NCI-H1105 (cell line): Measurements from ENCODE around the gene OSBP.
"Not testable (repeated sequence)": the region's sequence is repeated elsewhere in the genome, so short reads cannot be mapped to it uniquely, and the experiment has no call there.

Experiments
- DNase-seq: peaks from one replicate; lab custom pipeline; 2025; lab: John Stamatoyannopoulos, UW

Gene OSBP

DNA sequence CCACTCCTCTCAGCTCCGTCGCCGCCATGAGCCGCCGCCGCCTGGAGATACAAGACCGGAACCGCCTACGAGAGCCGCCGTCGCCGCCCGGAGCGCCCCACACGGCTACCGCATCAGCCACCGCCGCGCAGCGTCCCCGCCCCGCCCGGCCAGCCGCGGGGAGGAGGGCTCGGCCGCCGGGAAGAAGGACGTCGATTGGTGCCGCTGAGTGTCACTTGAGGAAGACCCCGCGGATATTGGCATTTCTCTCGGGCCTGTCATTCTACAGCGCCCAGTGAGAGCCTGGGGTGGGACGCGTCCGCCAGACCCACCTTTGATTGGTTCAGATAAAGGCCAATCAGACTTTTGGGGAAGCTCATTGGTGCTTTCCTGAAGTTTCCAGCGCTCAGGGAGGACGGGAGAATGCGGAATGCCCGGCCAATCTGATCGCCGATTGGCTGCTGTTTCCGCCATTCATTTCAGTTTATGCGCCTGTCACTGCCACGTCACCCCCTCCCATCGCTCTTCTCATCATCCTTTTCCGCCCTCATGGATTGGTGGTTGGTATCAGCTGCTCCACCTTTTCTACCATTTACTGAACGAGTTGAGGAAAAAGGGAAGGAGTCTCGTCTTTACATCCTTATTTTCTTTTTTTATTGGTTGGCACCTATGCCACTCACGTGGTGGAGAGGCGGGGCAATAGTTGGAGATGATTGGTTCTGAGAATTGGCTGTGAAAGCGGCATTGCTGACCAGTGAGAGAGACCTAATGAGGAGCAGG is at the start of gene OSBP:
OSBP (minus strand) TSS at position 138 of the 759 bp plus-strand sequence; CDS start at position 28, 110 bp downstream.
- peak; percentile 98 for DNase-seq

GRCh38 chr11:59660621-59661020 is 45.0 kb upstream of the OSBP start:
- DNase-seq, result no peak

DNA sequence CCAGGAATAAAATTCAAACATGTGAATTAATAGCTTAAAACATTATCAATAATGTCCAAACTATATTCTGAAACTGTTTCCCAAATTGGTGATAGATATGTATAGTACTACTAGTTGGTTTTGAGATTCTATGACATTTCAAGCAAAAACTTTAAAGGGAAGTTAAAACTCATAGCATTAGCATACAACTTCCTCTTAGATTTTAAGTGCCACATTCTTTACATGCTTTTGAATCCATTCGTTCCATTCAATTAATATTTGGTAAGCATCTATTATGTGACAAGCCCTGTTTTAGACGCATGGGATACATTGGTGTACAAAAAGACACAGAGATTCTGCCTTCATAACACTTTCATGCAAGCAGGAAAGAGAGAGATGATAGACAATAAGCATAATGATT is 44.4 kb upstream of the OSBP start:
- DNase-seq, result no peak

DNA sequence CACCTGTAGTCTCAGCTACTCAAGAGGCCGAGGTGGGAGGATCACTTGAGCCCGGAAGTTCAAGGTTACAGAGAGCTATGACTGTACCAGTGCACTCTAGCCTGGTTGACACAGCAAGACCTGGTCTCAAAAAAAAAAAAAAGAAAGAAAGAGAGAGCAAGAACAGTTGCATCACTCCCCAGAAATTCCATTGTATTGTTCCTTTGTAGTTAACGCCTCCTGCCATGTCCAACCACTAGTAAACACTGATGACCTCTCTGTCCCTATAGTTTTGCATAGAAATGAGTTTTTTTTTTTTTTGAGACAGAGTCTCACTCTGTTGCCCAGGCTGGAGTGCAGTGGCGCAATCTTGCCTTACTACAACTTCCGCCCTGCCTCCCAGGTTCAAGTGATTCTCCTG is 42.5 kb upstream of the OSBP start:
- no peak for DNase-seq

DNA sequence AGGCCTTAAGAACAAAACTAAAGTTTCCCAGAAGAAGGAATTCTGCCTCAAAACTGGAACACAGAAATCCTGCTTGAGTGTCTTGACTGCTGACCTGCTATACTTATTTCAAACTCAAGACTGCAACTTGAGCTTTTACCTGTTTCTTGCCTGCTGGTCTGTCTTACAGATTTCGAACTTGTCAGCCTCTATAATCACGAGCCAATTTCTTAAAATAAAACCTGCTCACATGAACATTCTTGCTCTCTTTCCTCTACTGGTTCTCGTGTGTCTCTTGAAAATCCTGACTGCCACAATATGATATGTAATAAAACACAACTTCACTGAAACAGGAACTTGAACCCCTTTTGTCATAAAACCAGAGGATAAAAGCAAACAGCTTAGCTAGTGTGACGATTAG is 39.3 kb upstream of the OSBP start:
- no peak for DNase-seq

DNA sequence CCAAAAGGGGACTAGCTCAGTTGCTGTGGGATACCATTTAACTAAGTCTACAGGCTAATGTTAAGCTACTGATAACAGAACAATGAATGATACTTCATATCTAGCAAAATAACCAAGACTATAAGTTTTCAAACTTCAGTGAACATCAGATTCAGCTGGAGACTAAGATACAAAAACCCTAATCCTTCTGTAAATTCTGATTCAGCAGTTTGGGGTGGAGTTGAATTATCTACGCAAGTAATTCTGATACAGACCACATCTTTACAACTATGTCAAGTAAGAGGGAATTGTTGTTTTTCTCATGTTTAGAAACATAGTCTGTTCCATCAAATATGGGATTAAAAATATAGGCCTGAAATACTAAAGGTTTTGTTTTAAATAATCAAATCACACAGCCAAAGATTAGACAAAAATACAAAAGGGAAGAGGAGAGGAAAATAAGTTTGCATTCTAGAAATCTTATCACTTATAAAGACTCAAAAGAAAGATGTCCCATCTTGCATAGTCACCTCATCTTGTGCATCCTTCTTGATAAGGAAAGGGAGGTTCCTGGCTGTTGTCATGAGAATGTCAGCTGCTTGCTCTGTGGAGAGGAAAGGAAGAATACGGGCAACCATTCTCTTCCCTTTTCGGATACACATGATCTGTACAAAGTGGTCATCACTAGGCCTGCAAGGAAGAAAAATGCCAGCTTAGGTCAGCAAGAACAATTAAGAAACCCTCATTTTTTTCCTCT is 31.8 kb upstream of the OSBP start:
- no peak for DNase-seq

DNA sequence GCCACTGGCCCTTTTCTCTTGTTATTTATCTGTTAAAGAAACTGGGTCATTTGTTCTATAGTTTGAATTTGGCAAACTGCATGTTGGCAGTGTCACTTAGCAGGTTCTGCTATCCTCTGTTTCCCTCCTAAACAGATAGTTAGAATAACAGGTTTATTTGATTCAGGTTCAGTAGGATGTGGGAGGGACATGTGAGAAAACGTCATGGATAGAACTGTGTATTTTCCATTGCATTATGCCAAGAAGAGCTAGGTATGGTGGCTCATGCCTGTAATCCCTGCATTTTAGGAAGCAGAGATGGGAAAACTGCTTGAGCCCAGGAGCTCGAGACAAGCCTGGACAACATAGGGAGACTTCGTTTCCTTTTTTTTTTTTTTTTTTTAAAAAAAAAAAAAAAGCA is 29.0 kb upstream of the OSBP start:
- no peak for DNase-seq

DNA sequence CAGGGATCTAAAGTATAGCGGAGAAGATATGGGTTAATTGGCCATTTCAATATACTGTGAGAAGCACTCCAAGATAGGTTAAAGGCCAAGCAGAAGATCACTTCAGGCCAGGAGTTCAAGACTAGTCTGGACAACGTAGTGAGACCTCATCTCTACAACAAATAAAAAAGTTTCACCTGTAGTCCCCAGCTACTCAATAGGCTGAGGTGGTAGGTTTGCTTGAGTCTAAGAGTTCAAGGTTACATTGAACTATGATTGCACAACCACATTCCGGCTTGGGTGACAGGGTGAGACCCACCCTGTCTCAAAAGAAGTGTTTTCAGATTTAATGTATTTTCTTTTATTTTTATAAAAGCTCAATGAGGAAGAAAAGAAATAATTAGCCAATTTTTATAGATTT is 27.8 kb upstream of the OSBP start:
- DNase-seq, result no peak

DNA sequence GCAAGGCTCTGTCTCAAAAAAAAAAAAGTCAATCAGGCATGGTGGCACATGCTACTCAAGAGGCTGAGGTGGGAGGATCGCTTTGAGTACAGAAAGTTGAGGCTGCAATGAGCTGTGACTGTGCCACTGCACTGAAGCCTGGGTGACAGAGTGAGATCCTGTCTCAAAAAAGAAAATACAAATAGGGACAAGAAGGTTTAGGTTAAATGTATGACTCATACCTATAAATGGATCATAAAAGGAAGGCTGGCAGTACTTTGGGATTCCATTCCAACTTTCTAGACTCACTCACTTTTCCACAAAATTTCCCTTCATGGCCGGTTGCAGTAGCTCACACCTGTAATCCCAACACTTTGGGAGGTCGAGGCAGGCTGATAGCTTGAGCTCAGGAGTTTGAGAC is 25.6 kb upstream of the OSBP start:
- DNase-seq, result no peak

DNA sequence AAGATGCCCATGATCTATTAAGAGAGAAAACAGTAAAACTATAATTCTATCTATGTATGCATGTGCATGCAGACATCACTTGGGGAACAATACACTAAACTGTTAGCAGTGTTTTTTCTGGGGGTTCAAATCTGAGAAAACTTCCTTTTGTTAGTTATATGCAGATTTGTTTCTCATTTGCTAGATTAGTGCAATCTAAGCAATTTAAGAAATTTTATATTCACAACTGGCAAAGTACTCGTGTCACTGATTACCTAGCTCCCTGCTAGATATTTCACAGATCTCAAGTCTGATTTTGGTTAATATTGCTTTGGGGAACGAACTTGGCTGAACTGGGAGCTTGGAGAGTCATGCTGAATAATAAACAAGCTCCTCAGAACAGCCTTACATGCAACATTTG is 14.9 kb upstream of the OSBP start:
- no peak for DNase-seq

DNA sequence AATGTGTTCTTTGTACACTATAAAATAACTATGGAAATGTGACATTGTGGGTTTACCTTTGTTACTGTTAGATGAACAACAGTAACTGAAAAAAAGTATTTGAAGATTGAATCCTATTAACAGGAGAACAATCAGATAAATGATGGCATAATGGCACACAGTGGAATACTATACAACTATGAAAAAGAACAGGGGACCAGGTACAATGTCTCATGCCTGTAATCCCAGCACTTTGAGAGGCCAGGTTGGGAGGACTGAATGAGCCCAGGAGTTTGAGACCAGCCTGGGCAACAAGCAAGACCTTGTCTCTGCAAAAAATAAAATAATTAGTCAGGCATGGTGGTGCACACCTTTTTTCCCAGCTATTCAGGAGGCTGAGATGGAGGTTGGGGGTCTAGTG is 14.4 kb upstream of the OSBP start:
- no peak for DNase-seq

GRCh38 chr11:59626969-59627368 is 11.4 kb upstream of the OSBP start:
- DNase-seq, result not testable (repeated sequence)

DNA sequence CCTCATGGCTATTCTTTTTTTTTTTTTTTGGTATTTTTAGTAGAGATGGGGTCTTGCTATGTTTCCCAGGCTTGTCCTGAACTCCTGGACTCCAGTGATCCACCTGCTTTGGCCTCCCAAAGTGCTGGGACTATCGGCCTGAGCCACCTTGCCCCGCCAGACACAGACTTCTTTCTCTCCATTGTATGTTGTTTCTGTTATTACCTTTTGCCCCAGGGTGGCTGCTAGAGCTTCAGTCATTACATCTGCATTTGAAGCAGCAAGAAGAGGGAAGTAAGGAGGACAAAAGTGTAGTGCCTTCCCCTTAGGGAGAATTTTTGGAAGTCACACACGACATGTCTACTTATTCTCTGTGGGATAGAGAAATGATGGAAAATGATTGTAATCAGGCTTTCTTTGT is 10.1 kb upstream of the OSBP start:
- no peak for DNase-seq

DNA sequence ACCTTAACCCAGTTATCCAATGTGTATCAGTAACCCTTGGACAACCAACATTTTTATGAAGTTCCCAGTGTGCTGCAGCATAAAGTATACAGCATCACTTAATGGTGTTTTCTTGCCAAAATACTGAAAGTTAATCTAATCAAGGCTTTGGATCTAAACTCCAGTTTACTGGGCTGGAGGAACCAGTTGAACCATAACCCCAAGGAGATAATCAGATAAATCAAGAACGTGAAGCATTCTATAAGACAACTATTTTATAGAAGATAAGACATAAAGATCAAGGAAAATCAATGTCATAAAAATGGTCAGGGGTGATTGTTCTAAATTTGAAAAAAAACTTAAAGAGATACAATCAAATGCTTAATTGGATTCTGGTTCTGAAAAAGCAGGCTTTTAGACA is 2.3 kb upstream of the OSBP start:
- no peak for DNase-seq

GRCh38 chr11:59616396-59616982 is 915 bp upstream of the OSBP start:
- DNase-seq, result no peak

- peak; percentile 60 for DNase-seq
These were observed 396 bp downstream of the OSBP start for GRCh38 chr11:59615120-59615636.

DNA sequence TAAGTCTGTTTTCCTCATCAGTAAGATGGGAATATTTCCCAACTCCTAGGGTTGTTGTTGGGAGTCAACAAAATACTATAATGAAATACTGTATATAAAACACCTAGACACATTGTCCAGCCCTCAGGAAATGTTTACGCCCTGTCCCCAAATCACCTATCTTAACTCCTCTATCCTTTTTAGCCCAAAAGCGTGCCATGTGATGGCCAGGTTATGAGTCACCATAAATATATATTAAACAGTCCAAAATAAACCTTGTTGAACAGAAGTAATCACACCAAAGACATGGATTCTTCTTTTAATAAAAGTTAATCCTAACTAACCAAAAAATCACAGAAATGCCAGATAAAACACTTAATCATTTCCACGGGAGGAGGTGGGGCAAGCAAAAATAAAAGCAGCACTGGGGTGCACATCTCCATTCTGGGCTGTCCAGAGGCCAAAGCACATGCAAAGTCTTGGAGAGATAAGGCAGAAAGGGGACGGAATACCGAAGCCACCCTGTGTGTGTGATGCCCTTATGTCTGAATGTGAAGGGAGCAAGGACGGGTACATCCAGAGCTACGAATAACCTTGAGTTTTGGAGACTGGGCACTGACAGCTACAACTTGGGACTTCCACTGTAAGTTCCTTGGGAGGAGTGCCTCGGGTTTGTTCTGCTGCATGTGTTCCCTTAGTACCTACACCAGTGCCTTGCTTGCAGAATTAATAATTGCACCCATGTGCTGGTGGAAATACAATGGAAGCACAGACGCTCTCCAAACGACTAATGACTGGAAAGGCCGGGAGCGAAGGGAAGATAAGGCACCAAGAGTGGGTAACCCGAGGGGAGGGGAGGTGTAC is 1.1 kb downstream of the OSBP start:
- DNase-seq, result no peak

GRCh38 chr11:59611570-59612565 is 3.7 kb downstream of the OSBP start:
- peak; percentile 73 for DNase-seq

GRCh38 chr11:59610289-59610688 is 5.3 kb downstream of the OSBP start:
- no peak for DNase-seq

- no peak for DNase-seq
These were observed 7.7 kb downstream of the OSBP start for GRCh38 chr11:59607703-59608454.
